ENCODE measurements around the gene HSPA9. TPM values are rescaled to one million over a fixed set of nuclear protein-coding genes. Genes with fewer than 3 reads are reported as not detected.

The HSPA9 gene
- total and polyA plus RNA-seq, 9 of the 15 experiments (the other 6 are each of a cell fraction or from before 2014, with no cell fraction given) = 195 to 583 (median 514) TPM

GRCh38 chr5:138601444-138601843 is 26.2 kb upstream of the HSPA9 start (continued):
- TF ChIP-seq ZNF318 (IDR thresholded peaks at IDR 0.05; ENCODE audit: borderline replicate concordance in 1 of 2, low read depth in 1 of 2) (peak in 1 of 2 experiments; percentile 62; a peak in 2 of 4 replicates), NR2C2 (CRISPR knock-in tag; IDR thresholded peaks at IDR 0.05) (no peak), NR2C2 (tag; IDR thresholded peaks at IDR 0.05) (peak; percentile 68), NFE2 (IDR thresholded peaks at IDR 0.05; ENCODE audit: low read depth) (peak; percentile 89)

All from K562 (cell line).